ENCODE results near the gene RNU1-3. TPM values are rescaled to one million over a fixed set of nuclear protein-coding genes. Genes with fewer than 3 reads are reported as not detected.
"Not testable (repeated sequence)": the region's sequence is repeated elsewhere in the genome, so short reads cannot be mapped to it uniquely, and the experiment has no call there.

Gene RNU1-3
- total RNA-seq, 3 donors from 2014 or later (not counting 1 experiment from before 2014, with no cell fraction given), result 2,937 to 3,261 (median 3,038) TPM

GRCh38 chr1:16641159-16641975, 25.4 kb downstream of the RNU1-3 start:
- 95% methylated on average over 8 of the region's 8 CpGs for WGBS (ENCODE audit: insufficient coverage)

DNA sequence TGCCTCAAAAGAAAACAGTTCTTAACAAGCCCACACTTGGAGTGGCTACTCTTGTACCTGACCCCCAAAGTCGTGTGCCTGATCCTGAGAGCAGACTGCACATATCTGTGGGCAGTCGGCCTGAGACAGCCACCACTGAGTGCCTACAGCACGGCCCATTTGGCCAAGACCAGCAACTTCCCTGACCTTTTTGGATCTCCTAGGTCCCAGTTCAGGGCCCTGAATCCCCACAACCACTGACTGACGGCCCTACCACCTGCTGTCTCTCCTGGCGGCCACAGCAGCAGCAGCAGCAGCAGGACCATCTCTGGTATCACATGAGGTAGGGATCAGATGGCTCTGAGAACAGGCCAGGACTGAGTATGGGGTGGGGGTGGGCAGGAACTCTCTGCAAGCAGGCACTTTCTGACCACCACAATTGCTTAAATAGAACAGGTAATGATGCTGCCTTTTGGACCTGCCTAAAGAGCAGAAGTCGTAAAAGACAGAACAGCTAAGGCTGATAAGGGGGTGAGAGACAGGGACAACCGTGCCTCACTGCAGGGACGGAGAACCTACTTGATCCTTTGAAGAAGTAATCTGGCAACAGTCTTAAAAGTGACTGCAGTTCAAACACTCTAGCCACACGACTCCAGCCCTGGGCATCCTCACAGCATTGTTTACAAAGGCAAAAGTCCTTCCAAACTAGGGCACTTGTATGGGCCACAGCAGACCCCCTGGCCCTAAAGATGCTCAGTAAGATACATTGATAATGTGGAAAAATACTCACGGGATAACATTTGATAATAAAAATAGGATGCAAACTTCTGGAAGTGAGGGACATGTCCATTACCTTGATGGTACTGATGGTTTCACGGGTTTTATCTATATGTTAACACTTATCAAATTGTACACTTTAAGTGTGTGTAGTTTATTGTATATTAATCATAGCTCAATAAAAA, 27.4 kb downstream of the RNU1-3 start:
- H3K36me3 Mint-ChIP-seq; H3K27ac Mint-ChIP-seq; H3K9me3 ChIP-seq (ENCODE audit: control insufficient read depth, insufficient read depth, low read length); ATAC-seq; H3K9me3 Mint-ChIP-seq; H3K4me3 ChIP-seq (ENCODE audit: low read length); H3K27me3 Mint-ChIP-seq (ENCODE audit: low read depth in 2 of 2); H3K4me3 Mint-ChIP-seq; H3K27me3 ChIP-seq (ENCODE audit: control insufficient read depth, insufficient read depth, low read length); H3K4me1 Mint-ChIP-seq; H3K27ac ChIP-seq (ENCODE audit: low read length): not testable (repeated sequence)
- peaks cover 28% of the 10 kb centered on the region for H3K4me1 ChIP-seq (ENCODE audit: control insufficient read depth, insufficient read depth, low read length)
- intact Hi-C loops (cut with micrococcal nuclease), result loop anchor here (10.0 kb wide), 1 partner anchor 255 kb away; the partner anchor contains the start of gene RNU1-2
- H3K36me3 ChIP-seq (ENCODE audit: control insufficient read depth, insufficient read depth, low read length), result peaks cover 12% of the 10 kb centered on the region
- DNase-seq, result peak in 1 of 2 donors; percentile 17
- 92% methylated on average over 11 of the region's 11 CpGs for WGBS (ENCODE audit: insufficient coverage)

More at GRCh38 chr1:16641159-16641975, 25.4 kb downstream of the RNU1-3 start:
- not testable (repeated sequence) for H3K9me3 ChIP-seq (ENCODE audit: control insufficient read depth, insufficient read depth, low read length); H3K4me3 Mint-ChIP-seq; H3K4me1 Mint-ChIP-seq; H3K36me3 ChIP-seq (ENCODE audit: control insufficient read depth, insufficient read depth, low read length); H3K27me3 ChIP-seq (ENCODE audit: control insufficient read depth, insufficient read depth, low read length); H3K4me3 ChIP-seq (ENCODE audit: low read length); H3K36me3 Mint-ChIP-seq; ATAC-seq; DNase-seq; H3K27ac Mint-ChIP-seq; H3K27me3 Mint-ChIP-seq (ENCODE audit: low read depth in 2 of 2); H3K27ac ChIP-seq (ENCODE audit: low read length); H3K9me3 Mint-ChIP-seq
- intact Hi-C loops (cut with micrococcal nuclease), result loop anchor here (10.0 kb wide), 1 partner anchor 253 kb away; the partner anchor contains the start of gene RNU1-2
- peaks cover 38% of the 10 kb centered on the region for H3K4me1 ChIP-seq (ENCODE audit: control insufficient read depth, insufficient read depth, low read length)

DNA sequence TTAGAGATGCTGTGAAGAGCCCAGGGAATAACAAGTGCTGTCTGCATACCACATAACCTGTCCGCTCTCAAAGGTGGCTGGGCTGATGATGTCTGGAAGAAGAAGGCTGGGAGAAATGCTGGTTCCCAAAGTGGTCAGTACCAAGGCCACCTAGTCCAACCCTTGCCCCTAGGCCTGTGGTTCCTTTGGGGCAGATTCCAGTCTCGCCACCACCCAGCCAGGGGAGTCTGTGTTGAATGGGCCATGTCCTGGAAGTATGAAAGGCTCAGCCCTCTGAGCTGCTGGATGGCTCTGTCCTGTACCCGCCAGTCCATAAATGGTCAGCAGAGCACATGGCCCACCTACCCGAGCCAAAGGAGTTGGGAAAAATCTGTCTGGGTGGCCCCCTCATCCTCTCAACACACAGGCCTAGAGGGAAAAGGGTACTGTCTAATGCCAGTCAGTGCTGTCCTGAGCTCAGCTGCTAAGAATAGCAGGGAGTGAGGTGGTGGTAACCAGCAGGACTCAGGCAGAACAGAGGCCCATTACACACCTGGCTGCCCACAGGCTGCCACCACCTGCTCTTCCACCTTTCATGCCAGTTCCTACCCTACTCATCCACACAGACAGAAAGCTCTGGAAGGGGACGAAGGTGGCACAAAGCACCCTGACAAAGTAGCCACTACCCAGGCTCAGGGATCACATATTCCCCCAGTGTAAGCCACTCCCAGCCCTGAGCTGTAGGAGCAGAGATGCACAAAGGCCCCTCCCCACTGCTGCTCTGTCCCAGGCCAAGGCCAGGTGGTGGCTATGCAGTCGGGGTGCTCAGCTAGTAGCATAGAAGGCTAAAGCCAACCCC, 28.6 kb downstream of the RNU1-3 start:
- DNase-seq; H3K27me3 Mint-ChIP-seq (ENCODE audit: low read depth in 2 of 2); H3K4me3 Mint-ChIP-seq; H3K9me3 ChIP-seq (ENCODE audit: control insufficient read depth, insufficient read depth, low read length); H3K9me3 Mint-ChIP-seq; H3K27ac ChIP-seq (ENCODE audit: low read length); H3K27me3 ChIP-seq (ENCODE audit: control insufficient read depth, insufficient read depth, low read length); intact Hi-C loops (cut with micrococcal nuclease); H3K27ac Mint-ChIP-seq; H3K4me1 Mint-ChIP-seq; H3K4me3 ChIP-seq (ENCODE audit: low read length): not testable (repeated sequence)
- peak in 2 of 3 donors; percentile 6 to 18 for ATAC-seq
- H3K36me3 ChIP-seq (ENCODE audit: control insufficient read depth, insufficient read depth, low read length), result peaks cover 23% of the 10 kb centered on the region
- peaks cover 16% of the 10 kb centered on the region for H3K4me1 ChIP-seq (ENCODE audit: control insufficient read depth, insufficient read depth, low read length)
- H3K36me3 Mint-ChIP-seq, result peaks cover 13% of the 10 kb centered on the region
- WGBS (ENCODE audit: insufficient coverage), result 89% methylated on average over 6 of the region's 6 CpGs

DNA sequence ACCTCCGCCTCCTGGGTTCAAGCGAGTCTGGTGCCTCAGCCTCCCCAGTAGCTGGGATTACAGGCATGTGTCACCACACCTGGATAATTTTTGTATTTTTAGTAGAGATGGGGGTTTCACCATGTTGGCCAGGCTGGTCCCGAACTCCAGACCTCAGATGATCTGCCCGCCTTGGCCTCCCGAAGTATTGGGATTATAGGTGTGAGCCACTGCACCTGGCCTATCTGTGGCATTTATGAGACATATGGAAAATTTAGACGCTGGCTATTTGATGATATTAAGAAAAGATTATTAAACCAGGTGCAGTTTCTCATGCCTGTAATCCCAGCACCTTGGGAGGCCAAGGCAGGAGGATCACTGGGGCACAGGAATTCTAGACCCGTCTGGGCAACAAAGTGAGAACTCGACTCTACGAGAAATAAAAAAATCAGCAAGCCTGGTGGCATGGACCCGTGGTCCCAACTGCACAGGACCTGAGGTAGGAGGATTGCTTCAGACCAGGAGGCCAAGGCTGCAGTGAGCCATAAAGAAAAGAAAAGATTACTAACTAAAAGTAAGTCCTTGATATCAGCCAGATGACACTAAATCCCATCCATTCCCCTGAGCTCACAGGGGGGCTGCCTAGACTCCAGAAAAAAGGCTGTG, 30.1 kb downstream of the RNU1-3 start:
- H3K4me3 Mint-ChIP-seq; H3K4me1 ChIP-seq (ENCODE audit: control insufficient read depth, insufficient read depth, low read length); H3K4me3 ChIP-seq (ENCODE audit: low read length); H3K4me1 Mint-ChIP-seq; H3K27ac Mint-ChIP-seq; H3K27me3 Mint-ChIP-seq (ENCODE audit: low read depth in 2 of 2); intact Hi-C loops (cut with micrococcal nuclease); ATAC-seq; H3K27ac ChIP-seq (ENCODE audit: low read length); H3K27me3 ChIP-seq (ENCODE audit: control insufficient read depth, insufficient read depth, low read length); H3K9me3 ChIP-seq (ENCODE audit: control insufficient read depth, insufficient read depth, low read length); DNase-seq; H3K9me3 Mint-ChIP-seq: not testable (repeated sequence)
- WGBS (ENCODE audit: insufficient coverage), result 90% methylated on average over 10 of the region's 10 CpGs
- peaks cover 13% of the 10 kb centered on the region for H3K36me3 Mint-ChIP-seq
- H3K36me3 ChIP-seq (ENCODE audit: control insufficient read depth, insufficient read depth, low read length), result peaks cover 36% of the 10 kb centered on the region

DNA sequence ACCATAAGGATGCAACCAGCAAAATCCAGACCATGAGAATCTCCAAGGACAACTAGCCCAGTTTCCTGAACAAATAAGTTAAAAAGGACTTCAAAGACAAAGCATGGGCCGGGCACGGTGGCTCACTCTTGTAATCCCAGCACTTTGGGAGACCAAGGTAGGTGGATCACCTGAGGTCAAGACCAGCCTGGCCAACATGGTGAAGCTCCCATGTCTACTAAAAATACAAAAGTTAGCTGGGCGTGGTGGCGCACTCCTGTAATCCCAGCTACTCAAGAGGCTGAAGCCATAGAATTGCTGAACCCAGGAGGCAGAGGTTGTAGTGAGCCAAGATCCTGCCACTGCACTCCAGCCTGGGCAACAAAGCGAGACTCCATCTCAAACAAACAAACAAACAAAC, 30.8 kb downstream of the RNU1-3 start:
- H3K27ac Mint-ChIP-seq; ATAC-seq; H3K9me3 Mint-ChIP-seq; H3K4me1 Mint-ChIP-seq; H3K27me3 ChIP-seq (ENCODE audit: control insufficient read depth, insufficient read depth, low read length); DNase-seq; H3K9me3 ChIP-seq (ENCODE audit: control insufficient read depth, insufficient read depth, low read length); H3K4me3 Mint-ChIP-seq; H3K4me1 ChIP-seq (ENCODE audit: control insufficient read depth, insufficient read depth, low read length); H3K27ac ChIP-seq (ENCODE audit: low read length); H3K27me3 Mint-ChIP-seq (ENCODE audit: low read depth in 2 of 2); H3K4me3 ChIP-seq (ENCODE audit: low read length): not testable (repeated sequence)
- H3K36me3 ChIP-seq (ENCODE audit: control insufficient read depth, insufficient read depth, low read length), result peaks cover 43% of the 10 kb centered on the region
- H3K36me3 Mint-ChIP-seq, result peaks cover 13% of the 10 kb centered on the region
- intact Hi-C loops (cut with micrococcal nuclease), result loop anchor here (1.0 kb wide), 1 partner anchor 11 kb away; no protein-coding TSS in a partner anchor
- WGBS (ENCODE audit: insufficient coverage), result 95% methylated on average over 5 of the region's 5 CpGs

DNA sequence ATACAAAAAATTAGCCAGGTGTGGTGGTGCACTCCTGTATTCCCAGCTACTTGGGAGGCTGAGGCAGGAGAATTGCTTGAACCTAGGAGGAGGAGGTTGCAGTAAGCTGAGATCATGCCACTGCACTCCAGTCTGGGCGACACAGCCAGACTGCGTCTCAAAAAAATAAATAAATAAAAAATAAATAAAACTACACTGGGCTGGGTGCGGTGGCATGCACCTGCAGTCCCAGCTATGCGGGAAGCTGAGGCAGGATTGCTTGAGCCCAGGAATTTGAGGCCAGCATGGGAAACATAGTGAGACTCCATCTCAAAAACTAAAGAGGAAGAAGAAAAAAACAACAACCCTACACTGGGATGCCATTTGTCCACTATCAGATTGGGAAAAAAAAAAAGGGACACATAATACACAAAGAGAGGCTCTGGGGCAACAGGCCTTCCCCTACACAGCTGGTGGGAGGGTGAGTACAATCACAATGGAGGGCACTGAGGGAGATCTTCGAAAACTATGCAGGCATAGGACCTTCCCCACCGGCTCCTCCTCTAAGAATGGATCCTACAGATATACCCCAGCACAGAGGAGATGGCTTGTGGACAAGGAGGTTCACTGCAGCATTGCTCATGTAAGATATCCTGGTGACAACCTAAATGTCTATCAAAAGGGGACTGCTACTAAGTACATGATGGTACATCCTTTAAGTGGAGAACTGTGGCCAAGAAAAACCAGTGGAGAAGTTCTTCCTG, 33.0 kb downstream of the RNU1-3 start:
- peaks cover 6 to 18% of the 10 kb centered on the region in 2 donors for H3K4me1 Mint-ChIP-seq
- H3K27ac ChIP-seq (ENCODE audit: low read length); intact Hi-C loops (cut with micrococcal nuclease); H3K9me3 Mint-ChIP-seq; H3K4me3 Mint-ChIP-seq; DNase-seq; H3K4me3 ChIP-seq (ENCODE audit: low read length); ATAC-seq; H3K27me3 Mint-ChIP-seq (ENCODE audit: low read depth in 2 of 2); H3K27me3 ChIP-seq (ENCODE audit: control insufficient read depth, insufficient read depth, low read length); H3K9me3 ChIP-seq (ENCODE audit: control insufficient read depth, insufficient read depth, low read length); H3K4me1 ChIP-seq (ENCODE audit: control insufficient read depth, insufficient read depth, low read length): not testable (repeated sequence)
- H3K27ac Mint-ChIP-seq, result peak overlapping the region in 1 of 2 donors; percentile 1
- H3K36me3 ChIP-seq (ENCODE audit: control insufficient read depth, insufficient read depth, low read length), result peaks cover 59% of the 10 kb centered on the region
- WGBS (ENCODE audit: insufficient coverage), result over 99% methylated on average over 6 of the region's 6 CpGs
- peaks cover 13% of the 10 kb centered on the region for H3K36me3 Mint-ChIP-seq
